Measurements from ENCODE around the gene TLL2.

TLL2 gene

DNA sequence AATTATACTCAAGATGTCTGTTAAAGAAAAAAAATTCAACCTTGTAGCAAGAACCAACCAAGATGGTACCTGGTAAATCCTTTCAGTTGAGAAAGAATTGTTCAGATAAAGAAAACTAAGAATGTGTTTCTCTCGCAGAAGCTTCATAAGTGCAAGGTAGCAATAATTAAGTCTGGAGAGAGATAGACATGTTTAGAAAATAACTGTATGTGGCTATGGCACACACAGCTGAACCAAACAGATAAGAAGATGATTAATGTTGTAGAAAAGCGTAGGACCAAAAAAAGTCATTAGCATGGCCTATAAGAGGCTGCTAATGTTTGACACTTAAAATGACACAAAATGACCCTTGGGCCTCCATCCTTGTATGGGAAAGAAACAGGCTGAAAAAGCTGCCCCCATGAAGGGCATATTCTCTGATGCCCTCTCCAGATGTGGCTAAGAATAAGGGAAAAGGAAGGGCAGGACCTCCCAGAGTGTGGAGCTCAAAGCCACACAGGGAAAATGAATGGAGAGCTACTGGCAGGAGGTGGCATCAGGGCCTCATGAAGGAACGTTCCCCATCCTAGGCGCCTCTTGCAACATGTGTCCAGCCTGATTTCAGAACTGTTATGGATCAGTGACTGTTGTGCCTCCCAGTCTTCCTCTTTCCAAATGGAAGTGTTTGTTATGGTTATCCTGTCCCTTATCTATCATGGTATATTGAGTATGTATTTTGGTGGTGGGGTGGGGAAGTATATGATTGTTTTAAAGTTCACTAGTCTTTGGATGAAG, 30.7 kb downstream of the TLL2 start:
- intact Hi-C loops (cut with DNase I) = no loop called here
- no peak for DNase-seq

GRCh38 chr10:96478355-96478754, 35.4 kb downstream of the TLL2 start:
- DNase-seq = no peak
- intact Hi-C loops (cut with DNase I) = no loop called here

GRCh38 chr10:96473866-96474265, 39.9 kb downstream of the TLL2 start:
- no peak for DNase-seq
- intact Hi-C loops (cut with DNase I) = no loop called here

DNA sequence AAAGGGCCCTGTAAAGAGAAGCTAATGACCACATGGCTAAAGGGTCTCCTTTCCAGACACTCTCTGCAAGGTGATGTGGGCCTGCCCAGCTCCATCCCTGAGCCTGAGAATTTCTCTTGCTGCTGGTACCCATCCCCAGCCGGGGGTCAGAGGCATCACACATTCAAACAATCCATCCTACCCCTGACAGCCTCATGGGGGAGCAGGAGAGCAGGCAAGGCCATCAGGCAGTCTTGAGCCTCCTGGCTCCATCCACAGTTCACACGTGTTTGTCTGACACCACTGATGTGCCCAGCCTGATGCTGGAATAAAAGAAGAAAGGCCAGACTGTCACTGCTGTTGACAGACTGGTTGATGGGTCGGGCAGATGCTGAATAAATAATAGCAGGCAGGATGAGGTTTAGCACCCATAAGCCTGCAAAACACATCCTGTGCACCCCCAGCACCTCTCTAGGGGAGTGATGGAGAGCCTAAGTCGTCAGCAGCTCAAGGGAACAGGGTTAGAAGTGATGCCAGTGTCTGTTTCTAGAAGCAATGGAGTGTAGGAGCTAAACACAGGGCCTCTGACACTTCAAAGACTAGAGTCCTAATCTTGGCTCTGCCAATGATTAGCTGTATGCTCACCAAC, 43.5 kb downstream of the TLL2 start:
- intact Hi-C loops (cut with DNase I) = no loop called here
- peak; percentile 22 to 86 (median 70) for DNase-seq

GRCh38 chr10:96468845-96469244, 44.9 kb downstream of the TLL2 start:
- intact Hi-C loops (cut with DNase I) = no loop called here
- DNase-seq = no peak

GRCh38 chr10:96465599-96465998, 48.1 kb downstream of the TLL2 start:
- intact Hi-C loops (cut with DNase I) = no loop called here
- DNase-seq = no peak

DNA sequence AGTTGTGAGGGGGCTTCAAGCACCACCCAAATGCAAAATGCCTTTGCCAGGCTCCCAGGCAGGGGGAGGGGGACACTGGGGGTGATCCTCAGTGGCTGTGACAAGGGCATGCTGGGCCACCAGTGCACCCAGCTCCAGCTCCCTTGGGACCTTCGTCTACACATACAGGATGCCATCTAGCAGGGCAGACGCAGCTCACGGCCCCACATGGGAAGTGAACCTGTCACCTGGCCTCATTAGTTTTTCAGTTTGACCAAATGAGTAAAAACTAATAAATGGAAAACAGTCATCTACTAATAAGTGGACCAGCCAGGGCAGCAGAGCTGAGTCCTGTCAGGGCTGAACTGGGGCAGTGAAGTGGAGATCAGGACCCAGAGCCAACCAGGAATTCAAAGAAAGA, 50.2 kb downstream of the TLL2 start:
- DNase-seq = no peak
- intact Hi-C loops (cut with DNase I) = no loop called here

DNA sequence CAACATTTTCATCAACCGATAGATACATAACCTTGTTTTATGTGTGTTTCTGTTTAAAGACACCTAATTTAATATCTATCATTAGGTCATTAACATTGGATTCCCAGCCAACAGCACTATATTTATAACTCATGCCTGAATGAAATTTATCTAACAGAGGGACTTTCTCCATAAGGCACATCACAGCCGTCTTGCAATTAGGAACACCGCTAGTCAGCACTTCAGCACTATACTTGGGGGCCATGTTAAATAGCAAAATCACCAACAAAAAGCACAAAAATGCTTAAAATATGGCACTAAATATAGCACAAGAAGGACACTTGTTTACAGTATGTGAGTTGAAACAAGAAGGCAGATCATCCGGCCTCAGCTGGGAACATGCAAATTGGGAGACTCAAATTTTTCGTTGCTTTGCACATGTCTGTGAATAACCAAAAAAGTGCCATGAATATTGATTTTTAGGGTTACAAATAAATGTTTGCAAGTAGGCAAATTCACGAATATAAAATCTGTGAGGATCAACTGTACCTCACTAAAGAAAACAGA, 51.0 kb downstream of the TLL2 start:
- DNase-seq = no peak
- intact Hi-C loops (cut with DNase I) = no loop called here

DNA sequence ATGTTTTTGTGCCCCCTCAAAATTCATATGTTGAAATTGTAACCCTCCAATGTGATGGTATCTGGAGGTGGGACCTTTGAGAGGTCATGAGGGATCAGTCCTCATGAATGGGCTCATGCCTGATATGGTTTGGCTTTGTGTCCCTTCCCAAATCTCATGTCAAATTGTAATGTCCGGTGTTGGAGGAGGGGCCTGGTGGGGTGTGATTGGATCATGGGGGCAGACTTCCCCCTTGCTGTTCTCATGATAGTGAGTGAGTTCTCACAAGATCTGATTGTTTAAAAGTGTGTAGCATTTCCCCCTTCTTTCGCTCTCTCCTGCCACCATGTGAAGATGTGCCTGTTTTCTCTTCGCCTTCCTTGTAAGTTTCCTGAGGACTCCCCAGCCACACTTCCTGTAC, 53.4 kb downstream of the TLL2 start:
- intact Hi-C loops (cut with DNase I) = no loop called here
- no peak for DNase-seq

- intact Hi-C loops (cut with DNase I) = no loop called here
- DNase-seq = no peak
Observed at GRCh38 chr10:96457341-96457740, 56.4 kb downstream of the TLL2 start.

DNA sequence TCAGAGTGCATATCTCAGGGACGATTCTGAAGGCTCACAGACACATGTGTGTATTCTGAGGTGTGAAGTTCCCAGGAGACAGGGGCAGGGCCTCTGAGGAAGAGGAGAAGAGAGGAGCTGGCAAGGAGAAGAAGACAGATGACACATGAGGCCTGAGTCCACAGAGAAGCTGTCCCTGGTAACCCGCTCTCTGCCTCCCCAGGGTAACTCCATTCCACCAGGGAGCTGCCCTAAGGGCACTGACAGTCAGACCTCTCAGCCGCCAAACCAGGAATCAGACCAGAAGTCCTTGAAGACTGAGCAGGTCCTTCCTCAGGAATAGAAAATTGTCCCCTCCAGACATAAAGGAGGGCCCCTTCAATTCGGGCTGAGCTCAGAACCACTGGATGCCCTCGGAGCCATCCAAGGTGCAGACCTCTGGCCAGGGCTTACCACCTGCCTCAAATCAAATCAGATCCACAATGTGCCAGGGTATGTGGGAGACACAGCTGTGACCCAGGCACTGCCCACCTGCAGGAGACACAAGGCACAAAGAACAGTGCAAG, 57.4 kb downstream of the TLL2 start:
- no peak for DNase-seq
- intact Hi-C loops (cut with DNase I) = no loop called here

GRCh38 chr10:96453856-96454583, 59.7 kb downstream of the TLL2 start:
- intact Hi-C loops (cut with DNase I) = no loop called here
- no peak for DNase-seq

- intact Hi-C loops (cut with DNase I) = no loop called here
- DNase-seq = no peak
Observed at GRCh38 chr10:96452494-96453153, 61.1 kb downstream of the TLL2 start.

GRCh38 chr10:96450529-96451207, 63.1 kb downstream of the TLL2 start:
- no peak for DNase-seq
- intact Hi-C loops (cut with DNase I) = no loop called here

DNA sequence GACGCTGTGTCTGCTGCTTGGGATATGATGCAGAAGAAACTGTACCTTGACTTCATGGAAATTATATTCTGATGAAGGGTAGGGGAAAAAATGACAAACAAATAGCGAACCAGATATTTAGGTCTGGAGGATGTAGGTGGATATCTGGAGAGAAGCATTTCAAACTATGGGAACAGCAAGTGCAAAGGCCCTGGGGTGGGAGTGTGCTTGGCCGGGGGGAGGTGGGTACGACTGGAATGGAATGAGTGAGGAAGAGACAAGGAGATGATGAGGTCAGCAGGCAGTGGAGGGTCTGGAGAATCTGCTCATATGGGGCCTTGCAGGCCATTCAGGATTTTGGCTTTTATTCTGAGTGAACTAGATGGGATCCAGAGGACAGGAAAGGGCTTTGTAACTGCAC, 65.2 kb downstream of the TLL2 start:
- intact Hi-C loops (cut with DNase I) = no loop called here
- DNase-seq = no peak

DNA sequence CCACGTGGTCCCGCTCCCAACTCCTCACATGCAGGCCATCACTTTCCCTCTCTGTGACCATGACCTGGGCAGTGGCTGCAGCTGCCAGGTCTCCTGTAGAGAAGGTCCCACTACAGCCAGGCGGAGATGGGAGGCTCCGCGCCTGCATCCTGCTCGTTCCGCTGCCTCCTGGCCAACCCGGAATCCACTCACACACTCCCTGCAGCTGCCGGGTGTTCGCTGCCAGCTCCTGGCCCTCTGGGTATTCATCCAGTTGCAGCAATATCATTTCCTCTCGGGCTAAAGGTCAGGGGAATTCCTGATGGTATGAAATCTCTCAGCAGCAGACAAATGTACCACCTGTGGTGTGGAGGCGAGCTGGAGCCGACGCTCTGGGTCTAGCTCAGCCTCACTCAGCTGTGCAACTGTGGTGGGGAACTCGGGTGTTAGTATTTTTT, 65.7 kb downstream of the TLL2 start:
- intact Hi-C loops (cut with DNase I) = no loop called here
- peak in 1 of 42 donors; percentile 12 for DNase-seq

GRCh38 chr10:96446966-96447596, 66.6 kb downstream of the TLL2 start:
- intact Hi-C loops (cut with DNase I) = no loop called here
- DNase-seq = no peak

- intact Hi-C loops (cut with DNase I) = no loop called here
- no peak for DNase-seq
Observed at GRCh38 chr10:96441987-96442643, 71.6 kb downstream of the TLL2 start.

Measured in head of caudate nucleus (tissue), 42 donors.